ENCODE results near the gene SAMD4B.
"Not testable (repeated sequence)": the region's sequence is repeated elsewhere in the genome, so short reads cannot be mapped to it uniquely, and the experiment has no call there.

The SAMD4B gene

GRCh38 chr19:39334444-39334976, 7.7 kb upstream of the SAMD4B start:
- DNase-seq (ENCODE audit: low read depth), result no peak

GRCh38 chr19:39335168-39335548, 7.1 kb upstream of the SAMD4B start:
- no peak for DNase-seq (ENCODE audit: low read depth)

GRCh38 chr19:39336483-39336882, 5.7 kb upstream of the SAMD4B start:
- DNase-seq (ENCODE audit: low read depth), result no peak

GRCh38 chr19:39339674-39340073, 2.5 kb upstream of the SAMD4B start:
- no peak for DNase-seq (ENCODE audit: low read depth)

GRCh38 chr19:39340156-39340555, 2.1 kb upstream of the SAMD4B start:
- DNase-seq (ENCODE audit: low read depth), result not testable (repeated sequence)

DNA sequence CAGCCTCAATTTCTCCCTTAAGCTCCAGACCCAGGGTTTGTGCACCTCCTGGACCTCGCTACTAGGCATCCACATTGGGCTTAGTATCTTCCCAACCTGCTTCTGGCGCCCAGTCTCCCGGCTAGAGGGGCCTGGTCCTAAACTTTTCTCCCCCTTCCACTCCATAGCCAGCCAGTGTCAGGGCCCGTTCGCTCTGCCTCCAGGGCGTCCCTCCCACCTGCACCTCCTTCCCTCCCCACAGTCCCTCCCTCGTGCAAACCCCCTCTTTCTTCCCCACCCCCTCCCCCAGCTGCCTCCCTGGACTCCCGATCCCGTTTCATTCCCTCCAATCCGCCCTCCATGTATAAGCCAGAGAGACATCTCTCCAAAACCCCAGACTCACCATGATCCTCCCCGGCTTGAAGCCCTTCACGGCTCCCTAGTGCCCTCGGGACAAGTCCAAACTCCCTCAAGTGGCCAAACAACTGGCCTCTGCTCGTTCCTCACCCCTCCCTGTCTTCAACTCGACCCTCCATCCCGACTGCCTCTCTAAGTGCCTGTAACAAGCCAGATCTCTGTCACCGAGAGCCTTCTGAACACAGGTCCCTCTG, 997 bp upstream of the SAMD4B start:
- no peak for DNase-seq (ENCODE audit: low read depth)

DNA sequence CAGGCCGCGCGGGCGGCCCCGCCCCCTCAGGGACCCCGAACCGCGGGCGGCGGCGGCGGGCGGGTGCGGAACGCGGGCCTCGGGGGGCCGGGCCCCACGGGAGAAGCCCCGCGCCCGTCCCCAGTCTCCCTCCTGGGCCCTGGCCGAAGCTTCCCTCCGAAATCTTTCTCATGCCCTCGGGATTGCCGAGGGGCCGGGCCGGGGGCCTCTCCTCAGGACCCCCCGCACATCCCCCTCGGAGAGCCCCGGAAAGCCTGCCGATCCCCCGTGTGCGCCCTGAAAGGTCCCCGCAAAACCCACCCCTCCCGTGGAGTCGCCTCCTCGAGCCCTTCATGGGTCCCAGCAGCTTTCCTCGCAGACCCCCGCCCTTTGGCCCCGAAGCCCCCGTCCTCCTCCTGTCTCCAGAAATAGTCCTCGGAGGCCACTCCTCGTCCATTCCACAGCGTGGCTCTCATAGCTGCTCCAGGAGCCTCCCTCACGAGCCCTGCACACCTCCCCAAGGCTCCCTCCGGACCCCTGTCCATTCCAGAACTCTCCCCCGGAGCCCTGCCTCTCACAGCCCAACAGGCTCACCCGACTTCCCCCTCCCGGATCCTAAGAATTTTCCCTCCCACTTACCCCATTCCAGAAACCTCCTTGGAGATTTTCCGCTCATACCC, 555 bp downstream of the SAMD4B start:
- DNase-seq (ENCODE audit: low read depth), result peak; percentile 14

DNA sequence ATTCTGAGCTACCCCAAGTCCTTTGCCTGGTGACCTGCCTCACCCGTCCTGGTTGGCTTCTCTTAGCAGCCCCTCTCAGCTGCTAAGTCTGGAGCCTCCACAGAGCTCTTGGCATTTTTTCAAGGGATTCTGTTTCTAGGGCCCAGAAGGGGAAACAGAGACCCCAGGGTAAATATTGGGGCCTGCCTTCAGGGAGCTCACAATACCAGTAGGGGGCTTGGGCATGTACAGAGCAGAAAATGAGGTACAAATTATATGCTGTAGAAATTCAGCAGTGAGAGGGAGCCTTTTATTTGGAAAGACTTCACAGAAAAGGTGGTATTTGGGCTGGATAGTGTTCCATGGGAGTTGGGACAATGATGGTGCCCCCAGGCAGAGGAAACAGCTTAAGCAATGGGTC, 3.7 kb downstream of the SAMD4B start:
- no peak for DNase-seq (ENCODE audit: low read depth)

- peak; percentile 27 for DNase-seq (ENCODE audit: low read depth)
Measured at GRCh38 chr19:39347332-39348164, 5.3 kb downstream of the SAMD4B start.

- no peak for DNase-seq (ENCODE audit: low read depth)
Measured at GRCh38 chr19:39349326-39349725, 7.1 kb downstream of the SAMD4B start.

GRCh38 chr19:39350156-39350555, 7.9 kb downstream of the SAMD4B start:
- no peak for DNase-seq (ENCODE audit: low read depth)

DNA sequence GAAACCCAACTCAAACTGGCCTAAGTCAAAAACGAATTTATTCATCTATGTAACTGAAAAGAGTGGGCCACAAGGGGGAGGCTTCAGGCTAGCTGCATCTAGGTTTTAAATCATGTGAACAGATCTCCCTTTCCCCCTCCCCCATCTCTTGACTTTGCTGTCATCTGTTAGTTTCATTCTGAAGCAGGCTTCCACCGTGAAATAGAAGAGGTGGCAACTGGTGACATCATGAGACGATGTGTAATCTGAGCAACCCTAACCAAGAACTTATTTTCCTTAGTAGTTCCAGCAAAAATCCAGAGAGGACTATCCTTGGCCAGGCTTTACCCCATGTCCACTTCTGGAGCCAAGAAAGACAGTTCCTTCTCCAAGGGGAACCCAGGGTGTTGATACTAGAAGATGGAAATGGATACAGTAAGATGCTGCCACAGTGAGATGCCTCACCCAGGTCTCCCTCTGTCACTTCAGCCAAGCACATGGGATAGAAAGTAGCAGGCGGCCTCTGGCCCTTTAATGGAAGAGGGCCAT, 9.4 kb downstream of the SAMD4B start:
- no peak for DNase-seq (ENCODE audit: low read depth)

- no peak for DNase-seq (ENCODE audit: low read depth)
Measured at GRCh38 chr19:39352381-39353255, 10.4 kb downstream of the SAMD4B start.

- no peak for DNase-seq (ENCODE audit: low read depth)
Measured at GRCh38 chr19:39355253-39355652, 13.0 kb downstream of the SAMD4B start.

DNA sequence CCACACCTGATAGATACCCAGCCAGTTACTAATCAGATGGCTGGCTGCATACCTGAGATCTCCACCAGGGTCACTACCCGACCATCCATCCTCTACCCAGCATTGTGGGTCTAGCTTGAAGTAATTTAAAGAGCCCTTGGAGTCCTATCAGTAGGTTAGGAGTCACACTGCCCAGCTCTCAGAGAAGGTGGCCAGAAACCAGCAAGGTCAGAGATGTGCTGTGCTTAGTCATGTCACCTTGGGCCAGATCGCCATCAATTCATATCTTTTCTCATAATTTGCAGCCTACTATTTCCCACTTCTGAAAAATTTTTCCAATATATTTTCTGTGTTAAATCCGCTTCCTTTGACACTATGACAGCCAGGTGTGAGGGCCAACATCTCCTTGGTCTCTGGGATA, 13.9 kb downstream of the SAMD4B start:
- no peak for DNase-seq (ENCODE audit: low read depth)

GRCh38 chr19:39356647-39357046, 14.4 kb downstream of the SAMD4B start:
- no peak for DNase-seq (ENCODE audit: low read depth)

GRCh38 chr19:39359026-39359425, 16.8 kb downstream of the SAMD4B start:
- no peak for DNase-seq (ENCODE audit: low read depth)

DNA sequence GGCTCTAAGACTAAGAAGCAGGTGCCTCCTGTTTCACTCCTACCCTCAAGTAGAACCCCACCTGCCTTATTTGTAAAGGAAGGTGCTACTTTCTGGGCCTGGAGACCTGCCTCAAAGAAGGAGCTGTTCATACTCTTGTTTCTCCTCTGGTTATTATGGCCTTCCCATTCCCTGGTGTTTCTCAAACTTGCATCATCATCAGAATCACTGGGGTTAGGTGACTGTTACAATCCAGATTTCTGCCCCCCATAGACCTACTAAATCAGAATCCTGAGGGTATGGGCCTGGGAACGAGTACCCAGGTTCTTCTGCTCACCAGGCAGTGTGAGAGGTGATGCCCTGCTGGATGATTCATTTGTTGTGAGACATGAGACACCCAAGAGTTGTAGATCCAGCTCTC, 18.4 kb downstream of the SAMD4B start:
- no peak for DNase-seq (ENCODE audit: low read depth)

DNA sequence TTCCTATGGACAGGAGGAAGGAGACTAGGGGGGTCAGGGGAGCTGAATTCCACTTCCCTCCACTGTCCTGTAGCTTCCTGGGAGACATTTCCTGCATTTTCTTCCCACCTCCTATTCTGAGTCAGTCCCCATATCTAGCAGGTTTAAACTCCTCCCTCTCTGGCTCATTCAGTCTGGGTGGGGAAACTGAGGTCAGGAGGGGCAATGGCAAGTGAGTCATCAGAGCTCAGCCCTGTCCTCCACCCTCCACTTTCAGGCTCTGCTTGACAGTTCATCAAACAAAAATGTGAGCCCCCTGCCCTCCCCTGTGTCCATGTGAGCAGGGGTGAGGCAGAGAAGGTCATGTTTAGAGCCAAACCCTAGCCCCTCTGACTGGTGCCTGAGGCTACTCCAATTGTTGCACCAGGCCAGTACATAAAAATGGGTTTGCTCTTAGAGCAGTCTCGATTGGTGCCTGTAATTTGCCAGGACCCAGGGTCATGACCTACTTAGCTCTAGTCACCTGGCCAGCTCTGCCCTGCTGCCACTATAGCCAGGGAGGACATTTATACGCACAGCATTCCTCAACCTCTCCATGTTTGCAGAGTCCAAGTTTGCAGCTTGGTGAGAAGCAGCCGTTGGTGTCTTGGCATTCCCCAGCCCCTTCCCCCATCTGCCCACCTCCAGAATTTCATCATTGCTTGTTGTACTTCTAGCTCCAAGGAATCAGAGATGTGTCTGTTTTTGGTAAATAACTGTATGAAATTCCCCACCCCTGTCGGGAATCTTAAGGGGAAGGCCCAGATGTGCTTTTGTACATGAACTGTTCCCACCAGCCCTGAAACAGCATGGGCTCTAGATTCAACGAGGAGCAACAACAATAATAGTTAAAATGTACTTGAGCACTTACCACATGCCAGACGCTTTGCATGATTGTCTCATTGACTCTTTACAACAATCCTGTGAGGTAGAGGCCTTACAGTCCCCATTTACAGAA, 20.7 kb downstream of the SAMD4B start:
- DNase-seq (ENCODE audit: low read depth), result peak; percentile 78

DNA sequence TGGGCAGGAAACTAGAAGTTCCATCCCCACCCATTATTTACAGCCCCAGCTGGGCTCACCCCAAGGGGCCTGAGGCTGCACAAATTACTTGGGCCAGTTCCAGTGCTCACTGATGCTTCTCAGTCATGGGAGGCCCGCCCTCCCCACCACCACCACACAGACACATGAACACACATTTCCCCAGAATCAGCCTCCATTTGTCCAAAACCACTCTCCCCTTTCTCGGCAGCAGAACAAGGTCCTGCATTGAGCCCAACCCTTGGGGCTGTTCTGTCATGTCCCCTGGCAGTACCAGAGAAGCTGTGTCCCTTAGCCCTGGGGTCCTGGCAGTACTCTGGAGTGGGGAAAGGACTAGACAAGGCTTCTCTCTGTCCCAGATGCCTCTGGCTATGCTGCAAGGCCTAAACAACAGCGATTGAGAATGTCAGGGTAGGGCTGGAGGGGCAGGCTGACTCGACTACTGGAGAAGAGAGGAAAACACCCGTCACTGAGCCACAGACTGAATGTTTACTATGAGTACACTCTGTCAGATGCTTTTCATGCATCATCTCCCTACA, 21.8 kb downstream of the SAMD4B start:
- peak; percentile 52 for DNase-seq (ENCODE audit: low read depth)
